ENCODE data around the gene APC2. TPM values are rescaled to one million over a fixed set of nuclear protein-coding genes. Genes with fewer than 3 reads are reported as not detected.

The APC2 gene
- total and polyA plus RNA-seq, 12 donors = 0.06 to 12.9 (median 0.77) TPM

- no peaks in the 10 kb centered on the region for H3K9me3 ChIP-seq (replicated peaks in 1 of 3)
- H3K4me1 ChIP-seq (replicated peaks in 1 of 2) = peaks cover 3 to 11% of the 10 kb centered on the region in 2 donors
- no peak for DNase-seq
- no peak for TF ChIP-seq POLR2A (IDR thresholded peaks at IDR 0.05)
- TF ChIP-seq, protein P1, sequence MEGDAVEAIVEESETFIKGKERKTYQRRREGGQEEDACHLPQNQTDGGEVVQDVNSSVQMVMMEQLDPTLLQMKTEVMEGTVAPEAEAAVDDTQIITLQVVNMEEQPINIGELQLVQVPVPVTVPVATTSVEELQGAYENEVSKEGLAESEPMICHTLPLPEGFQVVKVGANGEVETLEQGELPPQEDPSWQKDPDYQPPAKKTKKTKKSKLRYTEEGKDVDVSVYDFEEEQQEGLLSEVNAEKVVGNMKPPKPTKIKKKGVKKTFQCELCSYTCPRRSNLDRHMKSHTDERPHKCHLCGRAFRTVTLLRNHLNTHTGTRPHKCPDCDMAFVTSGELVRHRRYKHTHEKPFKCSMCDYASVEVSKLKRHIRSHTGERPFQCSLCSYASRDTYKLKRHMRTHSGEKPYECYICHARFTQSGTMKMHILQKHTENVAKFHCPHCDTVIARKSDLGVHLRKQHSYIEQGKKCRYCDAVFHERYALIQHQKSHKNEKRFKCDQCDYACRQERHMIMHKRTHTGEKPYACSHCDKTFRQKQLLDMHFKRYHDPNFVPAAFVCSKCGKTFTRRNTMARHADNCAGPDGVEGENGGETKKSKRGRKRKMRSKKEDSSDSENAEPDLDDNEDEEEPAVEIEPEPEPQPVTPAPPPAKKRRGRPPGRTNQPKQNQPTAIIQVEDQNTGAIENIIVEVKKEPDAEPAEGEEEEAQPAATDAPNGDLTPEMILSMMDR (IDR thresholded peaks at IDR 0.05) = no peak
- H3K27me3 ChIP-seq = peaks cover 63% of the 10 kb centered on the region
- no peaks in the 10 kb centered on the region for H3K36me3 ChIP-seq (replicated peaks in 1 of 2)
- no peak overlapping the region for H3K4me3 ChIP-seq
- WGBS, 4 donors = 49 to 60% (median 54%) methylated on average over 15 to 22 of the region's 22 CpGs
- H3K27ac ChIP-seq = peak overlapping the region in 1 of 5 donors; percentile 49
- intact Hi-C loops (cut with DNase I) = no loop called here
These were observed 1.1 kb downstream of the APC2 start for GRCh38 chr19:1450735-1451731.

DNA sequence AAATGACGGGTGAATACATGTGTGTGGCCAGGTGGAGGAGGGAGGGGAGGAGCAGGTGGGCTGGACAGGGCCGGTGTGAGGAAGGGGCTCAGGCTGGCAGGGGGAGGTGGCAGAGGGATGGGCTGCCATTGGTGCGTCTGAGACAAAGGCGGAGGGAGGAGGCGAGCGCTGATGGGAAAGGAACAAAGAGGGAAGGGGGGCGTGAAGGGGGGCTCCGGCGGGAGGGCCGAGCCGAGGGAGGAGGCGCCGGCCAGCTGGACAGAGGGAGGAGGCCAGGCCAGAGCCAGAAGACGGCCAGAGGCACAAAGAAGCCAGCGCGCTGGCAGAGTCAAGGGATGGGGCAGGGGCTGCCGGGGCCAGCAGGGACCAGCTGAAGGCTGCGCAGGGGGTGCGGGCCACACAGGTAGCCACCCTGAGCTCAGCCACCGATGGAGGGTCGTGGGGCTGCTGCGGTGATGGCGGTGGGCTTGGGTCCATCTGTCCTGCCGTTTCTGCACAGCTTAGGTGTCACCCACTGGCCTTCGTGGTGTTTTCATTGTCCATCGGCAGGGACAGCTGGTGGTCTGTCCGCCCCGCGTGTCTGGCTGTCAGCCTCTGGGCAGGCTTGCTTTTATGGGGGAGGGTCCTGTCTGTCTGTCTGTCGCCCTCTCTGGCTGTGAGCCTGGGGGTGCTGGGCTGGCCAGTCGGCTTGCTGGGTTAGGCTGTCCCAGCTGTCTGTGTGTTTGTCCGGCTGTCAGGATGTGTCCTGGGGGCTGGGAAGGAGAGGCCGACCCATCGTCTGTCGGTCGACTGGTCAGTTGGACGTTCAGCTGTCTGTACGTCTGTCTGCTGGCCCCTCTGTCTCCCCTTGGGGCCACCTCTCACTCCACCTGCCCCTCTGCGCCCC is 2.2 kb downstream of the APC2 start:
- peak overlapping the region in 1 of 5 donors; percentile 49 for H3K27ac ChIP-seq
- no peak for DNase-seq
- no peaks in the 10 kb centered on the region for H3K4me1 ChIP-seq (replicated peaks in 1 of 2)
- H3K36me3 ChIP-seq (replicated peaks in 1 of 2) = no peaks in the 10 kb centered on the region
- no peak overlapping the region for H3K4me3 ChIP-seq
- intact Hi-C loops (cut with DNase I) = no loop called here
- H3K27me3 ChIP-seq = peaks cover 63% of the 10 kb centered on the region
- H3K9me3 ChIP-seq (replicated peaks in 1 of 3) = no peaks in the 10 kb centered on the region
- TF ChIP-seq, protein P1 (IDR thresholded peaks at IDR 0.05) = no peak
- no peak for TF ChIP-seq POLR2A (IDR thresholded peaks at IDR 0.05)
- 20 to 33% (median 25%) methylated on average over 16 to 39 of the region's 39 CpGs for WGBS, 4 donors

DNA sequence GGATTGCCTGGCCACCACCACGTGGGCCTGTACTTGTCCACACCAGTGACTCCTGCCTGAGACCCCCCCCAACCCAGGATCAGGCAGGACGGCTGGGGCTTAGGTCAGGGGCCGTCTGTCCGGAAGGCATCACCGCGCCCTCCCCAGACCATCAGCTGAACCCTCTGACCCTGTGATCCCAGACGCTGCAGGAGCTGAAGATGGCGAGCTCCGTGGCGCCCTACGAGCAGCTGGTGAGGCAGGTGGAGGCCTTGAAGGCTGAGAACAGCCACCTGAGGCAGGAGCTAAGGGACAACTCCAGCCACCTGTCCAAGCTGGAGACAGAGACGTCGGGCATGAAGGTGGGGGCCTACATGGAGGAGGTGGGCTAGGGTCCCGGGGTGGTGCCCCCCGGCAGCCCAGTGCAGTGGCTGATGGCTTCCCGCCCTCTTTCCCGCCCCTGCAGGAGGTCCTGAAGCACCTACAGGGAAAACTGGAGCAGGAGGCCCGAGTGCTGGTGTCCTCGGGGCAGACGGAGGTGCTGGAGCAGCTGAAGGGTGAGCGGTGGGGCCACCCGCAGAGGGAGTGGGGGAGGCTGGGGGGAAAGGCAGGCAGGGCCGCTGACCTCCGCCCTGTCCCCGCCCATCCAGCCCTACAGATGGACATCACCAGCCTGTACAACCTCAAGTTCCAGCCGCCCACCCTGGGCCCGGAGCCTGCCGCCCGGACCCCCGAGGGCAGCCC is 3.0 kb downstream of the APC2 start:
- intact Hi-C loops (cut with DNase I) = no loop called here
- Histone ChIP-seq H3K9me3 (replicated peaks in 1 of 3) (no peaks in the 10 kb centered on the region), H3K27ac (peak overlapping the region in 1 of 5 donors; percentile 17), H3K4me3 (no peak overlapping the region), H3K27me3 (peaks cover 64% of the 10 kb centered on the region), H3K36me3 (replicated peaks in 1 of 2) (no peaks in the 10 kb centered on the region), H3K4me1 (replicated peaks in 1 of 2) (no peaks in the 10 kb centered on the region)
- DNase-seq = no peak
- WGBS, 4 donors = 46 to 56% (median 51%) methylated on average over 5 to 30 of the region's 30 CpGs
- TF ChIP-seq, protein P1 (IDR thresholded peaks at IDR 0.05) = no peak
- no peak for TF ChIP-seq POLR2A (IDR thresholded peaks at IDR 0.05)
